SK-N-MC (cell line): ENCODE data around the gene NKAIN2.

Source experiments
- EZH2 ChIP-seq: fragments of 200-600 bp; sonication (generic); IDR thresholded peaks from one replicate; pipeline ENCODE4 v1.6.1; 2017; ENCODE audit warnings: antibody characterized with exemption
- FOXP2 ChIP-seq: optimal IDR thresholded peaks from 2 replicates; pipeline ENCODE3; 2011; ENCODE audit warnings: mild to moderate bottlenecking, moderate library complexity; ENCODE audit not compliant: insufficient read depth; ENCODE audit errors: extremely low read length, control extremely low read depth
- POLR2AphosphoS5 ChIP-seq: IDR thresholded peaks from 2 replicates; pipeline ENCODE4 v1.6.1; 2012; ENCODE audit warnings: mild to moderate bottlenecking, low read depth, low read length, borderline replicate concordance

GRCh38 chr6:124699038-124699437, 895.4 kb downstream of the NKAIN2 start:
- no peak for TF ChIP-seq EZH2
- no peak for TF ChIP-seq POLR2AphosphoS5
- no peak for TF ChIP-seq FOXP2
